GM10266 (cell line): ENCODE measurements around the gene SLC39A11.

Experiments
- DNase-seq: peaks from one replicate; pipeline ENCODE4 v3.0.0; 2012; ENCODE audit errors: extremely low spot score
- CTCF ChIP-seq: IDR thresholded peaks from 2 replicates; pipeline ENCODE4 v1.5.1; 2012; ENCODE audit warnings: mild to moderate bottlenecking, low read depth; ENCODE audit not compliant: control insufficient read depth, insufficient read depth; ENCODE audit errors: missing control alignments

Gene SLC39A11

GRCh38 chr17:72797142-72797541 lies 295.3 kb downstream of the SLC39A11 start:
- TF ChIP-seq CTCF, result no peak
- no peak for DNase-seq

DNA sequence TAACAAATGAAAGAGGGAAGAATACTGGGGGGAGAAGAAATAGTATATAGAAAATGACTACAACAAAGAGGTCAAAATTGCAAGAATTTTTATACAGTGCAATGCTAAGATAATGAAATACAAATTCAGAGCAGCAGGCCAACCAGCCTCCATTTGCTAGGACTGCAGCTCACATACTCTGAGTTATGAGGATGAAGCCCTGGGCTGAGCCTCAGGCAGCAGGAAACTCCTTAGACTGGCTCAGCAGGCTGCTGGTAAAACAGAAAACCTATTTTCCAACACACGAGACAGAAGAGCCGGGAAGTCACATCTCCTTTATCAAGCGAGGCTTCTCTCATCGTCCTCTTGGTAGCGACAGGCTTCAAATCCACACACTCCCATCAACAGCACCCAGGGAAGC lies 296.5 kb downstream of the SLC39A11 start:
- DNase-seq, result no peak
- no peak for TF ChIP-seq CTCF

DNA sequence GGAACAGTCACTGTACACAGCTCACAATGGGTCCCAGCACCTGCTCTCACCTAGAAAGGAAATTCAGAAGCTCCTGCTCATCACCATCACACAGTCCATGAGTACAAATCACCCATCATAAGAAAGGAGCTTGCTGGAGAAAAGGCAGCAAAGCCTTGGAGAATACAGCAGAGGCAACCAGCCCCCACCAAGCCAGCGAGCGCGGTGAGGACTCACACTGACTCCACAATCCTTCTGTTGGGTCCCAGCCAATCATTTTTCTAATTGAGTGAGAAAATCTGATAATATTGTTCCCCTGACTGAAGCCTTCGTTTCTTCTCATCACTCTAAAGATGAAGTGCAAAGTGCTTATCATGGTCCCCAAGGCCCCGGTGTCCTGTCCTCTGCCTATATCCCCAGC lies 298.3 kb downstream of the SLC39A11 start:
- no peak for DNase-seq

GRCh38 chr17:72792771-72793170 lies 299.7 kb downstream of the SLC39A11 start:
- no peak for DNase-seq

More for the DNA sequence above, 298.3 kb downstream of the SLC39A11 start:
- TF ChIP-seq CTCF, result no peak

DNA sequence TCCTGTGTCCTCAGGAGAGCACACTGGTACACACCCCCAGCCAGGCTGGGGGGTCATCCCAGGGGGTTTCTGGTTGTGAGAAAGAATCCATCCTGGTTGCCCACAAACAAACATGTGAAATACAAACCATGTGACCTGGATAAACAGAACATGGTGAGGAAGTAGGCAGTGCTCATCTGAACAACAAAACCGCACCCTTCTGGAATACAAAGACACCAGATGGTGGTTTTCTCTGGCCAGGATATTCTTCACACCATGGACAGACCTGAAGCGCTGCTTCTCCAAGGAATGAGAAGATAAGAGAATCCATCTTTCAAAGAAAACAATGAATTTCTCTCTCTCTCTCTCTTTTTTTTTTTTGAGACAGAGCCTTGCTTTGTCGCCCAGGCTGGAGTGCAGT lies 302.3 kb downstream of the SLC39A11 start:
- no peak for DNase-seq
- no peak for TF ChIP-seq CTCF

More at GRCh38 chr17:72792771-72793170, 299.7 kb downstream of the SLC39A11 start:
- no peak for TF ChIP-seq CTCF

- no peak for DNase-seq
- TF ChIP-seq CTCF, result no peak
These were observed 302.8 kb downstream of the SLC39A11 start for GRCh38 chr17:72789711-72790110.

- DNase-seq, result no peak
- no peak for TF ChIP-seq CTCF
These were observed 303.4 kb downstream of the SLC39A11 start for GRCh38 chr17:72788950-72789585.
